HG03457 (cell line): ENCODE measurements around the gene KLRG1.

Source experiments
- ATAC-seq: cut with Tn5 transposase; IDR thresholded peaks from one replicate; pipeline ENCODE4 v1.9.1; 2021; ENCODE audit warnings: moderate number of reproducible peaks; ENCODE audit not compliant: unreplicated experiment

The KLRG1 gene

DNA sequence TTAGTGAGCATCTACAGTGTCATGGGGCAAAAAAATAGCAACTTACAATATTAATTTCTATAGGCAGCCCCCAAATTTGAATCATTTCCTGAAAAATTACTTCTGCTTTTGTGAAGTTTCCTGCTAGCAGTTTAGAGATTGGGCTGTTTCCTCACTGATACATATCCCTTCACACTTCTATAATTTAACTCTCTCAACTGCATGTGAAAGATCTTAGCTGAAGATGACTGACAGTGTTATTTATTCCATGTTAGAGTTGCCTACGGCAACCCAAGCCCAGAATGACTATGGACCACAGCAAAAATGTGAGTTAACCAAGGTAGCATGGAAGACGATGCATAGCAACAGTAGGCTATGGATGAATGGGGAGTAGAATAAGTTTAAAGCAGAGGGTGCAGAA, at the start of gene KLRG1:
Gene KLRG1, plus strand, starts transcription at position 134 of the 400 bp plus-strand sequence. Its CDS starts 90 bp downstream, at position 224.
- ATAC-seq, result no peak

- no peak for ATAC-seq
These were observed 47.5 kb upstream of the KLRG1 start for GRCh38 chr12:8941691-8942478.

- no peak for ATAC-seq
These were observed 45.7 kb upstream of the KLRG1 start for GRCh38 chr12:8943565-8944186.

DNA sequence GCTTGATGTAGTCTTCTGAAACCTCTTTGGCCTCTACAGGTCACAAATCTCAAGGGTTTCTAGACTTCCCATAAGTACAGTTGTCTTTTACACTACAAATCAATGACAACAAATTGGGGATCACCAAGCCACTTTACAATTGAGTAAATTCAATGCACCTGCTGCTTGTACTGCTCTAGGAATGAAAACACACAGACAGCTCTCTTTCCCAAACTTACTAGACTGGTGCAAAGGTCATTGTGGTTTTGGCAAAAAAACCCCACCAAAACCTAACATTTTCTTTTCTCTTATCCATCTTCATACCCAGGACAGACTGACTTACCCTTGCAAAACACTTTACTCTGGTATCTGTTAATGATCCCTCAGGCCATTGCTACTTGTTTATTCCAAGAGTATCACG, 42.6 kb upstream of the KLRG1 start:
- ATAC-seq, result no peak

DNA sequence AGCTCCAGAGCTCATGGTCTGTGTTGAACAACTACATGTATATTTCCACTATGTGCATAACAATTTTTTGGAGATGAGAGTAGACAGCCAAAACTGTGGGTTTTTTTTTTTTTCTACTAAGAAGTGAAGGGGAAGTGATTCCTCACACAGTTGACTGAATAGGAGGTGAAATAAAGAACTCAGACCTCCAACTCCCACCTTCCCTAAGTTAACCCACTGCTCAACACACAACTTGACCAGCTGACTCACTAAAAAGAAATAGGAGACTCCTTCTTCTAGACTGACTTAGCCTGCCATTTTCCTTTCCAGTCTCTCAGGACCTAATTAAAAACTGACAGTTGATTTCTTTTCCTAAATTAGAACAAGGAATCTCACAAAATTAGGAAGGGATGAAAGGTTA, 41.6 kb upstream of the KLRG1 start:
- no peak for ATAC-seq

GRCh38 chr12:8948701-8949341, 40.5 kb upstream of the KLRG1 start:
- ATAC-seq, result no peak

DNA sequence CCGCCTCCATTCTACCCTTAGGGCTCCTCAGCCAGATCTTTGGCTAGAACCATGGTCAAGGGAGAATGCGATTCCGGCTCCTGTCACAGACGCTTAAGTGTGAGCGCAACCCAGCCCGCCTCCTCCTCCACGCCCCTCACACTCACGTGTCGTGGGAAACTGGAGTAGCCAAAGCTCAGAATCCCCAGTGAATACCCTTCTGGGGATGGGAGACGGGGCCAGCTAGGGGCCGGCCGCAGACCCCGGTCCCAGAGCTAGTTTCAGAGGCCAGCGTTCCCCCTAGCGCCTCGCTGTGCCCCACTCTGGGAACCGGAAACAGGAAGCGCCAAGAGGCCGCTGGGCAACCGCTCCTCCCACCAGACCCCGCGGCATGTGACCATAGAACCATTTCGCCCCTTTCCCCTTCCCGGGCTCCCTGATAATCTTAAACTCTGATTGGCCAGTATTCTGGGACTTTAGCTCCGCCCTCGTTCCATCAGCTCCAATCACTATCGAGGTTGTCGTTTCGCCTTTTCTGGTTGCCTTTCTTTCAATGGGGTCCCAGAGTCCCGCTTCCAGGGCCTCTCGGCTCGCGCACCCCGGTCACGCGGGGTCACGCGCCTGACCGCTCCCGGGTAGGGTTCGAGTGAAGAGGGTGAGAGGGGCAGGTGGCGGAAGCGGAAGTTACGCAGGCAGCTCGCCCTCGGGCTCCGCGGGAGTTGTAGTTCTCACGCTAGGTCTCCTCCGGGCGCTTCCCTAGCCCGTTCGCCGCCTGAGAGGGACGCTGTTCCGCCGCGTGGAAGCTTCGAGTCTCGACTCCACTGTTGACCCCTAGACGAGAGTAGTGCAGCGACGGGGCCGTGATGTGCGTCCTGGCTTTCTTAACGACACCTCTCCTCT, 39.8 kb upstream of the KLRG1 start, which contains the start of gene M6PR:
Gene M6PR, minus strand, starts transcription at position 304 of the 879 bp plus-strand sequence. CDS start 3,241 bp downstream, outside the sequence.
- peak; percentile 76 for ATAC-seq

GRCh38 chr12:8950221-8950527, 39.2 kb upstream of the KLRG1 start:
- peak; percentile 11 for ATAC-seq

DNA sequence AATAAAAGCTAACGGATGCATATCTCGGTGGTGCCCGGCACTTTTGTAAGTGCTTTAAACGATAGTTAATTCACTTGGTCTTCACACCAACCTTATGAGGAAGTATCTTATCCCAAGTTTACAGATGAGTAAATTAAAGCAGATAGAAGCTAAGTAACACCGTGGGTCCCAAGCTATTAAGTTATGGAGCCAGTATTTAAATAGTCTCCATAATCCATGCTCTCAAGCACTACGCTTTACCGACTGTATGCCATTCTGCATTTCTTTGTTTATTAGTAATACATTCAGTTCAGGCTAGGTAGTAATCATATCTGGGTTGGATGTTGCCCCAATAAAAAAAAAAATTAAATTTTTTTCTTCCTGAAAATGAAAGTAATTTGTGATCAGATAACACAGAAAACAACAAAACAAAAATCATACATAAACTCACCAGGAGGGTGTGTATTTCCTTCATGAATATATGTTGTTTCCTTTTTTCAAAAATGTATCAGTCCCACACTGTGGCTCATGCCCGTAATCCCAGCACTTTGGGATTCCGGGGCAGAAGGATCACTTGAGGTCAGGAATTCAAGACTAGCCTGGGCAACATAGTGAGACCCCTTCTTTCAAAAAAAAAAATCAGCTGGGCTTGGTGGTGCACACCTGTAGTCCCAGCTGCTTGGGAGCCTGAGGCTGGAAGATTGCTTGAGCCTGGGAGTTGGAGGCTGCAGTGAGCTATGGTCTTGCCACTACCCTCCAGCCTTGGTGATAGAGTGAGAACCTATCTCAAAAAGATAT, 38.5 kb upstream of the KLRG1 start:
- no peak for ATAC-seq

DNA sequence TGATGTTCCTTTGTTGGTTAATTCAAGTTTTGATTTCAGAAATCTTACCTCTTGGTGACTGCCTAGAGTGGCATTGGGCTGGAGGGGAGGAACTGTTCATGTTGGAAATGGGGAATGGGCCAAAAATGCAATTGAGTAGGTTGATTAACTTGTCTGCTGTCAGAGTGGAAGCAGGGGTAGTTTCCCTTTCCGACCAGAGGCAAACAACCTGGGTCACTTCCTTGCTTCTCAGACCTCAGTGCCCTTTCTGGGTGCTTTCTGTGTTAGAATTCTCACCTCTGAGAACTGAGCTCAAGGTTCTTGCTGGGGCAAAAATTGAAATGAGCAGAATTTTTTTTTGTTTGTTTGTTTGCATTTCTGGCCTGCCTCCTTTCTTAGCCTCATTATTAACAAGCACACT, 37.6 kb upstream of the KLRG1 start:
- ATAC-seq, result no peak

GRCh38 chr12:8953773-8954402, 35.5 kb upstream of the KLRG1 start:
- ATAC-seq, result no peak

DNA sequence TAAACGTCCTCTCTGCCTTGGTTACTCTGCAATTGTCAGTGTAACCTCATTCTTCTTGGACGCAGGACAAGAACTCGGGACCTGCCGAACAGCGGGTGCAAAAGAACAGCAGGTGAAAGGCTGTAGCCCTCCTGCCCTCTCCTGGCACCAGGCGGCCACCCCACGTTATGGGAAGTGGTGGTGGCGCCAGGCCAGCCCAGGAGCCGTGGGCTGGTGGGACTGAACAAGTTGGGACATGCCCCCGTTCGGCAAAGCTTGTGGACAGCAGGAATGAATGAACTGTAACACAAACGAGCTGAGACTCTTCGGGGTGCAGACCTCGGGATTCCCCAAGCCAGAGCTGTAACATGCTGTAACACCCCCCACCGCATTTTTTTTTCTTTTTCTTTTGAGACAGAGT, 33.3 kb upstream of the KLRG1 start:
- ATAC-seq, result no peak

GRCh38 chr12:8956772-8957171, 32.6 kb upstream of the KLRG1 start:
- ATAC-seq, result no peak

DNA sequence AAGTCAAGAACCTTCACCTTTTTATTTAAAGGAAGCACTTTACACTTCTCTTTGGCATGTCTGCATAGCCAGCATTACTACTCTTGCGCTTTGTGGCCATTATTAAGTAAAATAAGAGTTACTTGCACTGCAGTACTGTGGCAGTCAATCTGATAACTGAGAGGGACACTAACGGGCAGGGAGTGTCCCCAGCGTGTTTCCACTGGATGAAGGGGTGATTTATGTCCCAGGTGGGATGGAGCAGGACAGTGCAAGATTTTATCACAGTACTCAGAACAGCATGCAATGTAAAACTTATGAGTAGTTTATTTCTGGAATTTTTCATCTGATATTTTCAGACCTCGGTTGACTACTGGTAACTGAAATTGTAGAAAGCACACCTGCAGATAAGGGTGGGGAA, 31.8 kb upstream of the KLRG1 start:
- no peak for ATAC-seq

- no peak for ATAC-seq
These were observed 31.3 kb upstream of the KLRG1 start for GRCh38 chr12:8958066-8958465.

DNA sequence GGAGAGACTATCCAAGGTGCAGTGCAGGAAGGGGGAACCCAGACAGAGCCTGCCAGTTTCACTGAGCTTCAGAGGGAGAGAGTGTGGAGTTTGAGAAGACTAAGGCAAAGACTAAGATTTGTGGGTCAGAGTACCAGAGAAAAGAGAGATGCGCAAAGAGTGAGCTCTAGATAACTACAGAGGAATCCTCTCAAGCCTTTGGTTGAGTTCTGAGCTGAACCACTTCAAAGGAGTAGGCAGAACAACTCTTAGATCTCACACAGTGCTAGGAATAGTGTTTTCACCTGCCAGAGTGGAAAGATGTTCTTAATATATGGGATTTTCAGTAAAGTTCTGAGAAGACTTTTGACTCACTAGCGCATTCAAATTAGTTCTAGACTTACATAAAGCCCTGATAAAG, 29.2 kb upstream of the KLRG1 start:
- no peak for ATAC-seq

- no peak for ATAC-seq
These were observed 20.6 kb upstream of the KLRG1 start for GRCh38 chr12:8968761-8969160.

DNA sequence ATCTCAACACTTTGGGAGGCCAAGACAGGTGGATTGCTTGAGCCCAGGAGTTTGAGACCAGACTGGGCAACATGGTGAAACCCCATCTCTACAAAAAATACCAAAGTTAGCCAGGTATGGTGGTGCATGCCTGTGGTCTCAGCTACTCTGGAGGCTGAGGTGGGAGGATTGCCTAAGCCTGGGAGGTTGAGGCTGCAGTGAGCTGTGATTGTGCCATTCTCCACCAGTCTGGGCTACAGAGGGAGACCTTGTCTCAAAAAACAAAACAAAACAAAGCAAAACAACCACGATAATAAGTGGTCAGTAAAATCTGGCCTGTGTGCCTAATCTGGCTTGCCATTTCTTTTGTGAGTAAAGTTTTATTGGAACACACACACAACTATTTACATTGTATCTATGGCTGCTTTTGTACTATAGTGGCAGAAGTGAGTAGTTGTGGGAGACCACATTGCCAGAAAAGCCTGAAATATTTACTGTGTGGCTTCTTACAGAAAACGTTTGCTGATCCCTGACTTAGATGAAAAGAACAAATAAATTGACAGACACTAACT, 19.4 kb upstream of the KLRG1 start:
- no peak for ATAC-seq

DNA sequence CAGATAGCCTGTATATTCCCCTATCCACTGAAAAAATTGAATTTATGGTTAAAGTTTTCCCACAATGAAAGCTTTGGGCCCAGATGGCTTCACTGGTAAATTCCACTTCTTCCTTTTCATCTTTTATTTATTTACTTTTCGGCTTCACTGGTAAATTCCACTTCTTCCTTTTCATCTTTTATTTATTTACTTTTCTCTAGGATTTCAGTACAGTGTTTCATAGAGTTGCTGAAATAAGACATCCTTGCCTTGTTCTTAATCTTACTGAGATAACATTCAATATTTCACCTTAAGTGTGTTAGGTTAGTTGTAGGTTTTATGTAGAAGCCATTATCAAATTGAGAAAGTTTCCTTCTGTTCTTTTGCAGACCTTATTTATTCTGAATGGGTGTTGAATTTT, 18.9 kb upstream of the KLRG1 start:
- ATAC-seq, result no peak

DNA sequence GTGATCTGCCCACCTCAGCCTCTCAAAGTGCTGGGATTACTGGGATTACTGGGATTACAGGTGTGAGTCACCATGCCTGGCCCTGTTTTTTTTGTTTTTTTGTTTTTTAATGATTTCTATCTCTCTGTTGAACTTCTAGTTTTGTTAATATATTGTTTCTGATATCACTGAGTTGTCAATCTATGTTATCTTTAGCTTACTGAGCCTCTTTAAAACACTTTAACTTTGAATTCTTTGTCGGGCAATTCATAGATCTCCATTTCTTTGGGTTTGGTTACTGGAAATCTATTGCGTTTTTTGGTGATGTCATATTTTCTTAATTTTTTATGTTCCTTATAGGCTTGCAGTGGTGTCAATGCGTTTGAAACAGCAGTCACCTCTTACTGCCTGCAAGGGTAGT, 9.2 kb upstream of the KLRG1 start:
- ATAC-seq, result no peak
